ENCODE measurements around the gene GLUD1. TPM values are rescaled to one million over a fixed set of nuclear protein-coding genes. Genes with fewer than 3 reads are reported as not detected.
"Not testable (repeated sequence)": the region's sequence is repeated elsewhere in the genome, so short reads cannot be mapped to it uniquely, and the experiment has no call there.

GLUD1 gene
- total RNA-seq (2013) = 180 TPM
- polyA plus RNA-seq (100 to 1,000 TPM in 2 of 3 donors, 10 to 100 TPM in 1; 63.6 to 175 (median 163) TPM), polyA minus RNA-seq (98.6 and 139 TPM in 2 replicates), total RNA-seq (72.5 to 329 (median 258) reads per million in 11 experiments)

DNA sequence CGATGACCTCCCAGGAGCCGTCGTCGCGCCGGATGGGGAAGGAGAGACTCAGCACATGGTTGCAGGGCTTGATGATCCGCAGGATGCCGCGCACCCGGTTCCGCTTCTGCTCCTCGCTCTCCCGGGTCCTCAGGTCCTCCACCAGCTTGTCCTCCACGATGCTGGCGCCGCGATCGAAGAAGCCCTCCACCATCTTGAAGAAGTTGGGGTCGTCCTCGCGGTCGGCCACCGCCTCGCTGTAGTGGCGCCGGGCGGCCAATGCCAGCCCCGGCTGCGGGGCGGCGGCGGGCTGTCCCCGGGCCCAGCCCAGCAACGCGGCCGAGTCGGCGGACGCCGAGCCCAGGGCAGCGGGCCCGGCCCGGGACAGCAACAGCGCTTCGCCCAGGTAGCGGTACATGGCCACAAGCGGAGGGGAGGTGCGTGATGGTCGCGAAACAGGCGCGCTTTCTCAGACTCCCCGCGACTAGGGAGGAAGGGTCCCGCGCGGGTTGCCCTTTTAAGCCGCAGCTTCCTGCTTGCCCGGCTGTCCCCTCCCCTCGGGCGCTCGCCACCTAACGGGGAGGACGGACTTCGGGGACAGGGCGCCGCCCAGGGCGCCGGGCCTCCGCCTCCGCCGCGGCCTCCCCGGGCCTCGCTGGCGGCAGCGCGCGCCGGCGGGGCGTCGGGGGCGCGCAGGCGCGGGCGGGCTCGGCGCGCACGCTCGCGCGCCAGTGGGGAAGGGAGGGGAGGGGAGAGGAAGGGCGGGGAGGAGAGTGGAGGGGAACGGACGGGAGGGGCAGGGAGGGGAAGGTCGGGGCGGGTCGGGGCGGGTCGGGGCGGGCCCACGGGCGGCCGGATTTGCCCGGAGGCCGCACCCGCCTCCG, at the start of gene GLUD1, which contains the start of gene SHLD2:
GLUD1 (minus strand) TSS at position 471 of the 863 bp plus-strand sequence; CDS start at position 397, 74 bp downstream.
SHLD2 (plus strand) TSS at position 834 of the 863 bp plus-strand sequence. CDS start 56,149 bp downstream, outside the sequence.
- peaks cover 38 to 48% of the 10 kb centered on the region in 2 donors for H3K4me1 ChIP-seq (ENCODE audit: control insufficient read depth in 1 of 2, insufficient read depth in 2 of 2, low read length in 2 of 2)
- H3K79me2 ChIP-seq (ENCODE audit: insufficient read depth, low read length) = peaks cover 72% of the 10 kb centered on the region
- H3K27me3 Mint-ChIP-seq (ENCODE audit: low read depth in 3 of 3) = no peaks in the 10 kb centered on the region
- H3K9me3 ChIP-seq (replicated peaks in 1 of 2; ENCODE audit: control insufficient read depth in 1 of 2, insufficient read depth in 1 of 2, low read length in 2 of 2) = no peaks in the 10 kb centered on the region
- peak within 1 kb of the TSS; percentile 92 for H3K4me2 ChIP-seq (replicated peaks; ENCODE audit: extremely low read depth, low read length, poor library complexity, severe bottlenecking)
- no peaks in the 10 kb centered on the region for H3K9me3 Mint-ChIP-seq
- peak within 1 kb of the TSS; percentile 88 to 98 (median 97) for H3K27ac Mint-ChIP-seq
- peaks cover 16 to 30% of the 10 kb centered on the region in 2 donors for H3K36me3 Mint-ChIP-seq
- peak within 1 kb of the TSS; percentile 91 for H2AFZ ChIP-seq (ENCODE audit: insufficient read depth, low read depth, low read length, poor library complexity, severe bottlenecking)
- H3K27me3 ChIP-seq (ENCODE audit: control insufficient read depth in 2 of 2, insufficient read depth in 2 of 2, low read length in 2 of 2) = no peaks in the 10 kb centered on the region
- TF ChIP-seq, protein P1, sequence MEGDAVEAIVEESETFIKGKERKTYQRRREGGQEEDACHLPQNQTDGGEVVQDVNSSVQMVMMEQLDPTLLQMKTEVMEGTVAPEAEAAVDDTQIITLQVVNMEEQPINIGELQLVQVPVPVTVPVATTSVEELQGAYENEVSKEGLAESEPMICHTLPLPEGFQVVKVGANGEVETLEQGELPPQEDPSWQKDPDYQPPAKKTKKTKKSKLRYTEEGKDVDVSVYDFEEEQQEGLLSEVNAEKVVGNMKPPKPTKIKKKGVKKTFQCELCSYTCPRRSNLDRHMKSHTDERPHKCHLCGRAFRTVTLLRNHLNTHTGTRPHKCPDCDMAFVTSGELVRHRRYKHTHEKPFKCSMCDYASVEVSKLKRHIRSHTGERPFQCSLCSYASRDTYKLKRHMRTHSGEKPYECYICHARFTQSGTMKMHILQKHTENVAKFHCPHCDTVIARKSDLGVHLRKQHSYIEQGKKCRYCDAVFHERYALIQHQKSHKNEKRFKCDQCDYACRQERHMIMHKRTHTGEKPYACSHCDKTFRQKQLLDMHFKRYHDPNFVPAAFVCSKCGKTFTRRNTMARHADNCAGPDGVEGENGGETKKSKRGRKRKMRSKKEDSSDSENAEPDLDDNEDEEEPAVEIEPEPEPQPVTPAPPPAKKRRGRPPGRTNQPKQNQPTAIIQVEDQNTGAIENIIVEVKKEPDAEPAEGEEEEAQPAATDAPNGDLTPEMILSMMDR (IDR thresholded peaks at IDR 0.05) = no peak
- H3K4me3 Mint-ChIP-seq = peak within 1 kb of the TSS; percentile 88 to 90
- peak within 1 kb of the TSS; percentile 61 to 87 (median 75) for H3K4me3 ChIP-seq (replicated peaks in 1 of 3; ENCODE audit: low read depth in 2 of 3, low read length in 3 of 3)
- intact Hi-C loops (cut with micrococcal nuclease) = loop anchor here (5.0 to 10.0 kb wide), 2 partner anchors 120 to 122 kb away; no protein-coding TSS in a partner anchor
- H3K4me1 Mint-ChIP-seq = peaks cover 39% of the 10 kb centered on the region
- H3K9ac ChIP-seq (ENCODE audit: insufficient read depth, low read length, poor library complexity, severe bottlenecking) = peak within 1 kb of the TSS; percentile 95
- H3K27ac ChIP-seq (ENCODE audit: low read depth in 1 of 2, low read length in 2 of 2) = peak within 1 kb of the TSS; percentile 90 to 94
- peak; percentile 81 to 92 (median 88) for DNase-seq
- WGBS (ENCODE audit: insufficient coverage) = under 1% methylated on average over 75 of the region's 111 CpGs
- H3K36me3 ChIP-seq (replicated peaks in 1 of 2; ENCODE audit: control insufficient read depth in 1 of 2, insufficient read depth in 2 of 2, low read length in 2 of 2) = peaks cover 5 to 25% of the 10 kb centered on the region in 2 donors
- peaks cover 45% of the 10 kb centered on the region for H4K20me1 ChIP-seq (ENCODE audit: insufficient read depth, low read length)

DNA sequence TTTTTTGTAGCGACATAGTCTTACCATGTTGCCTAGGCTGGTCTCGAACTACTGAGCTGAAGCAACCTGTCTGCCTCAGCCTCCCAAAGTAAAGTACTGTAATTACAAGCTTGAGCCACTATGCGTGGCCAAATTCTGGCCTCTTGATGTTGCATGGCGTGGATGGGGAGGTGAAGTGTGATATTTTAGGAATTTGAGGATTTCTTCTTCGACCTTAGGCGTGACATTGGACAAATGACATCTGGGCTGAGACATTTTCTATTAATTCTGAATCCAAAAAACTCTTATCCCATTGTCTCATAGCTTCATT, 48.4 kb upstream of the GLUD1 start:
- 100% methylated on average over 3 of the region's 6 CpGs for WGBS (ENCODE audit: insufficient coverage)

DNA sequence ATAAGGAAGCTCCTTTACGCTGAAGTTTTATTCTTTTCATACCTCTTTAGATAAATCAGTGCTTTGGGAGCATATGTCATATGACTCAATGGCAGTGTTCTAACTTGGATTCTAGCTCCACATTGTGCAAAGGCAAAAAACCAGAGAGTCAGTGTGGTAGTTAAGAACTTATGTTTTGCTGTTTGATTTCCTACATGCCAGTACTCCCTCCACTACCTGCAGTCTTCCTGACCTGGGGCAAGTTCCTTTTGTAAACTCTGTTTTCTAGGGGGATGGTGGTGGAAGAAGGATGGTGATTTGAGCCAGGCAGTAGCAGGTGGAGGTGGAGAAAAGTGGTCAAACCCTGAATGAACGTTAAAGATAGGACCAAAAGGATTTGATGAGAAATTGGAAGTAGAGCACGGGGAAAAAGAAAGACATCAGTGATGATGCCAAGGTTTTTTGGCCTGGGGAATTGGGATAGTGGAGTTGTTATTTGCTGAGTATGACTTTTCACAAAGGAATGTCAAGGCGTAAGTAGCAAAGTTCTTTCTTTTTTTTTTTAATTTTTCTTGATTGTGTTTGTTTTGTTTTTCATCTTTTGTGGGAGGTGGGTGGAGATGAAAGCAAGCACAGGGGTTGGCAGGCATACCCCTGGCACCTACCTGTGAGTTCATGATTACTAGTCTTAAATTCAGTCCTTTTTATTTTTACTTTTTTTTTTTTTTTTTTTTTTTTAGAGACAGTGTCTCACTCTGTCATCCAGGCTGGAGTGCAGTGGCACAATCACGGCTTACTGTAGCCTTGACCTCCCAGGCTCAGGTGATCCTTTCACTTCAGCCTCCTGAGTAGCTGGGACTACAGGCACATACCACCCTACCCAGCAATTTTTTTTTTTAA, 47.8 kb upstream of the GLUD1 start:
- H3K27ac Mint-ChIP-seq; H2AFZ ChIP-seq (ENCODE audit: insufficient read depth, low read depth, low read length, poor library complexity, severe bottlenecking); H3K27me3 ChIP-seq (ENCODE audit: control insufficient read depth in 2 of 2, insufficient read depth in 2 of 2, low read length in 2 of 2); H3K4me3 ChIP-seq (replicated peaks in 1 of 3; ENCODE audit: low read depth in 2 of 3, low read length in 3 of 3); H3K36me3 ChIP-seq (replicated peaks in 1 of 2; ENCODE audit: control insufficient read depth in 1 of 2, insufficient read depth in 2 of 2, low read length in 2 of 2); H3K9me3 ChIP-seq (replicated peaks in 1 of 2; ENCODE audit: control insufficient read depth in 1 of 2, insufficient read depth in 1 of 2, low read length in 2 of 2); H3K4me3 Mint-ChIP-seq; H3K79me2 ChIP-seq (ENCODE audit: insufficient read depth, low read length); DNase-seq; H3K4me1 Mint-ChIP-seq; intact Hi-C loops (cut with micrococcal nuclease); H3K4me2 ChIP-seq (replicated peaks; ENCODE audit: extremely low read depth, low read length, poor library complexity, severe bottlenecking); H4K20me1 ChIP-seq (ENCODE audit: insufficient read depth, low read length); H3K27me3 Mint-ChIP-seq (ENCODE audit: low read depth in 3 of 3); H3K27ac ChIP-seq (ENCODE audit: low read depth in 1 of 2, low read length in 2 of 2); H3K9ac ChIP-seq (ENCODE audit: insufficient read depth, low read length, poor library complexity, severe bottlenecking); H3K4me1 ChIP-seq (ENCODE audit: control insufficient read depth in 1 of 2, insufficient read depth in 2 of 2, low read length in 2 of 2): not testable (repeated sequence)
- WGBS (ENCODE audit: insufficient coverage) = 100% methylated on average over 1 of the region's 5 CpGs
- Mint-ChIP-seq H3K9me3 (peaks cover 2 to 13% (median 9%) of the 10 kb centered on the region in 7 donors), H3K36me3 (peaks cover 4 to 13% of the 10 kb centered on the region in 2 donors)

More for the DNA sequence above, 48.4 kb upstream of the GLUD1 start:
- H3K27ac ChIP-seq (ENCODE audit: low read depth in 1 of 2, low read length in 2 of 2); H3K4me3 Mint-ChIP-seq; H3K4me1 ChIP-seq (ENCODE audit: control insufficient read depth in 1 of 2, insufficient read depth in 2 of 2, low read length in 2 of 2); intact Hi-C loops (cut with micrococcal nuclease); H3K4me2 ChIP-seq (replicated peaks; ENCODE audit: extremely low read depth, low read length, poor library complexity, severe bottlenecking); H3K9me3 Mint-ChIP-seq; H3K4me3 ChIP-seq (replicated peaks in 1 of 3; ENCODE audit: low read depth in 2 of 3, low read length in 3 of 3); H3K27ac Mint-ChIP-seq; H3K36me3 ChIP-seq (replicated peaks in 1 of 2; ENCODE audit: control insufficient read depth in 1 of 2, insufficient read depth in 2 of 2, low read length in 2 of 2); H3K27me3 ChIP-seq (ENCODE audit: control insufficient read depth in 2 of 2, insufficient read depth in 2 of 2, low read length in 2 of 2); H4K20me1 ChIP-seq (ENCODE audit: insufficient read depth, low read length); H3K9me3 ChIP-seq (replicated peaks in 1 of 2; ENCODE audit: control insufficient read depth in 1 of 2, insufficient read depth in 1 of 2, low read length in 2 of 2); DNase-seq; H3K4me1 Mint-ChIP-seq; H3K79me2 ChIP-seq (ENCODE audit: insufficient read depth, low read length); H2AFZ ChIP-seq (ENCODE audit: insufficient read depth, low read depth, low read length, poor library complexity, severe bottlenecking); H3K36me3 Mint-ChIP-seq; H3K9ac ChIP-seq (ENCODE audit: insufficient read depth, low read length, poor library complexity, severe bottlenecking); H3K27me3 Mint-ChIP-seq (ENCODE audit: low read depth in 3 of 3): not testable (repeated sequence)
